Spleen (tissue), 11 donors: ENCODE data around the gene XDH. TPM values are rescaled to one million over a fixed set of nuclear protein-coding genes. Genes with fewer than 3 reads are reported as not detected.

Experiments
- DNase-seq: peaks from one replicate; pipeline ENCODE4 v3.0.0-alpha.2; 2020
- H3K27ac ChIP-seq, 8 donors: fragments of 200-600 bp; sonication (generic) in 7 of 8; 1 replicate in 4 of 8; 2 replicates in 4 of 8; pipeline versions ENCODE4 v1.5.0 to v1.8.0; 2016 to 2021; ENCODE audit warnings: inconsistent platforms in 4 of 8, mild to moderate bottlenecking in 4 of 8, moderate library complexity in 1 of 8
- H3K27me3 ChIP-seq, 7 donors: fragments of 200-600 bp; sonication (generic) in 6 of 7; replicated peaks in 1 of 7; 1 replicate in 4 of 7; 2 replicates in 3 of 7; pipeline versions ENCODE4 v1.5.0 to v1.8.0; 2016 to 2021; ENCODE audit warnings: inconsistent platforms in 3 of 7, mild to moderate bottlenecking in 1 of 7
- H3K36me3 ChIP-seq, 6 donors: fragments of 200-600 bp; sonication (generic) in 5 of 6; 1 replicate in 4 of 6; 2 replicates in 2 of 6; pipeline versions ENCODE4 v1.5.0 to v1.8.0; 2016 to 2021; ENCODE audit warnings: inconsistent platforms in 2 of 6
- H3K4me1 ChIP-seq, 6 donors: fragments of 200-600 bp; sonication (generic) in 5 of 6; 1 replicate in 3 of 6; 2 replicates in 3 of 6; pipeline versions ENCODE4 v1.5.0 to v1.8.0; 2016 to 2021; ENCODE audit warnings: inconsistent platforms in 3 of 6
- H3K4me3 ChIP-seq, 8 donors: fragments of 200-600 bp; sonication (generic) in 7 of 8; 1 replicate in 4 of 8; 2 replicates in 4 of 8; pipeline versions ENCODE4 v1.5.0 to v1.8.0; 2016 to 2021; ENCODE audit warnings: inconsistent platforms in 4 of 8, mild to moderate bottlenecking in 4 of 8, moderate library complexity in 2 of 8
- H3K9me3 ChIP-seq, 8 donors: fragments of 200-600 bp; sonication (generic) in 7 of 8; 1 replicate in 4 of 8; 2 replicates in 4 of 8; pipeline versions ENCODE4 v1.5.0 to v1.8.0; 2016 to 2021; ENCODE audit warnings: inconsistent platforms in 4 of 8
- CTCF ChIP-seq, 11 experiments: fragments of 200-600 bp in 7 of 11; fragments of 450-650 bp in 4 of 11; sonication (generic) in 4 of 11; IDR thresholded peaks in 8 of 11; conservative IDR thresholded peaks in 3 of 11; 1 replicate in 7 of 11; 2 replicates in 4 of 11; pipeline versions ENCODE4 v1.4.0 to v1.8.0; 2016 to 2021; ENCODE audit warnings: antibody characterized with exemption in 11 of 11, inconsistent platforms in 4 of 11, mild to moderate bottlenecking in 1 of 11
- POLR2A ChIP-seq, 3 donors: fragments of 450-650 bp; IDR thresholded peaks; one replicate each; pipeline ENCODE4 v1.5.1; 2017; ENCODE audit warnings: antibody characterized with exemption in 3 of 3, mild to moderate bottlenecking in 1 of 3
- POLR2AphosphoS5 ChIP-seq, 3 donors: sonication (generic); formaldehyde crosslinking; IDR thresholded peaks; one replicate each; pipeline ENCODE4 v1.5.1; 2017; ENCODE audit warnings: antibody characterized with exemption in 3 of 3
- WGBS, 5 donors: extraction: QIAGEN DNeasy Blood & Tissue Kit in 3 of 5; methylation state at CpG; one replicate each; pipeline versions ENCODE4 v1.1.5 to v1.1.7; 2013 to 2018; 5-methylcytosine and 5-hydroxymethylcytosine counted together
- intact Hi-C: fragments of 100-400 bp; cut with DNase I; formaldehyde crosslinking; loops from one replicate; pipeline ENCODE4 v1.15.0; 2023; ENCODE audit warnings: low total_unique reads
- polyA plus RNA-seq, 3 donors: library from polyadenylated mRNA; stranded (reverse); fragments of 200-250 nt; gene quantifications; one replicate each; pipeline ENCODE4 v1.2.1, GENCODE V29; 2013
- total RNA-seq, 7 donors: library from RNA; depleted of rRNA in 3 of 7; stranded (reverse); fragments of >200 nt in 3 of 7; fragmentation: NEBNext Ultra II Directional in 4 of 7; extraction: Animal tissue kit (Norgen Biotek cat#: 25700) in 4 of 7; gene quantifications; one replicate each; pipeline versions ENCODE4 v1.1.0 to v1.2.1, GENCODE V29; 2016 to 2021
- donor health status: healthy with polysubstance abuse.
- donor health status: DM: no; HTN: no; CAD: no; lungs with moderate emphysema.
- donor health status: DM: no; HTN: no; CAD: no.
- donor health status: Bipolar disorder and iron deficiency.
- donor health status: healthy.
- donor health status: DM: no; HTN: no; CAD: no.
- donor health status: DM: yes; HTN: yes; CAD: no.

XDH gene
- total and polyA plus RNA-seq, 10 donors, result 0.02 TPM; not detected in 9

- H3K27me3 ChIP-seq, result peaks cover 0 to 13% (median 0%) of the 10 kb centered on the region in 7 donors
- no peak for DNase-seq
- H3K9me3 ChIP-seq, result no peaks in the 10 kb centered on the region
- no peaks in the 10 kb centered on the region for H3K4me1 ChIP-seq
- TF ChIP-seq POLR2A (IDR thresholded peaks at IDR 0.05) (no peak), POLR2AphosphoS5 (IDR thresholded peaks at IDR 0.05) (no peak), CTCF (IDR thresholded peaks at IDR 0.05 in 8 of 11, conservative IDR thresholded peaks at IDR 0.05 in 3 of 11) (no peak)
- no peaks in the 10 kb centered on the region for H3K36me3 ChIP-seq
- intact Hi-C loops, result no loop called here
- H3K4me3 ChIP-seq, result no peak overlapping the region
- H3K27ac ChIP-seq, result no peak overlapping the region
- 83 to 90% (median 85%) methylated on average over 2 of the region's 2 CpGs for WGBS, 5 donors
Observed at GRCh38 chr2:31398881-31399280, 15.7 kb downstream of the XDH start.

- H3K27ac ChIP-seq, result no peak overlapping the region
- H3K36me3 ChIP-seq, result no peaks in the 10 kb centered on the region
- H3K9me3 ChIP-seq, result no peaks in the 10 kb centered on the region
- no peaks in the 10 kb centered on the region for H3K4me1 ChIP-seq
- H3K27me3 ChIP-seq, result peaks cover 0 to 13% (median 0%) of the 10 kb centered on the region in 7 donors
- no peak for DNase-seq
- intact Hi-C loops, result no loop called here
- H3K4me3 ChIP-seq, result no peak overlapping the region
- WGBS, 5 donors, result 68 to 85% (median 78%) methylated on average over 4 of the region's 4 CpGs
- no peak for TF ChIP-seq POLR2A (IDR thresholded peaks at IDR 0.05)
- no peak for TF ChIP-seq CTCF (IDR thresholded peaks at IDR 0.05 in 8 of 11, conservative IDR thresholded peaks at IDR 0.05 in 3 of 11)
- TF ChIP-seq POLR2AphosphoS5 (IDR thresholded peaks at IDR 0.05), result no peak
Observed at GRCh38 chr2:31397094-31397493, 17.4 kb downstream of the XDH start.

GRCh38 chr2:31390324-31390723 lies 24.2 kb downstream of the XDH start:
- H3K36me3 ChIP-seq, result no peaks in the 10 kb centered on the region
- no peak for DNase-seq
- no peak for TF ChIP-seq CTCF (IDR thresholded peaks at IDR 0.05 in 8 of 11, conservative IDR thresholded peaks at IDR 0.05 in 3 of 11)
- no peak for TF ChIP-seq POLR2A (IDR thresholded peaks at IDR 0.05)
- no peak for TF ChIP-seq POLR2AphosphoS5 (IDR thresholded peaks at IDR 0.05)

GRCh38 chr2:31388736-31389135 lies 25.8 kb downstream of the XDH start:
- H3K4me1 ChIP-seq, result no peaks in the 10 kb centered on the region
- intact Hi-C loops, result no loop called here
- H3K27ac ChIP-seq, result no peak overlapping the region
- no peaks in the 10 kb centered on the region for H3K36me3 ChIP-seq
- peaks cover 0 to 13% (median 0%) of the 10 kb centered on the region in 7 donors for H3K27me3 ChIP-seq
- no peaks in the 10 kb centered on the region for H3K9me3 ChIP-seq
- TF ChIP-seq POLR2AphosphoS5 (IDR thresholded peaks at IDR 0.05) (no peak), CTCF (IDR thresholded peaks at IDR 0.05 in 8 of 11, conservative IDR thresholded peaks at IDR 0.05 in 3 of 11) (no peak), POLR2A (IDR thresholded peaks at IDR 0.05) (no peak)
- WGBS, 5 donors, result 65 to 92% (median 82%) methylated on average over 4 of the region's 4 CpGs
- DNase-seq, result no peak
- H3K4me3 ChIP-seq, result no peak overlapping the region

More at GRCh38 chr2:31390324-31390723, 24.2 kb downstream of the XDH start:
- Histone ChIP-seq H3K4me3 (no peak overlapping the region), H3K27me3 (peaks cover 0 to 13% (median 0%) of the 10 kb centered on the region in 7 donors), H3K4me1 (no peaks in the 10 kb centered on the region), H3K9me3 (no peaks in the 10 kb centered on the region), H3K27ac (no peak overlapping the region)
- intact Hi-C loops, result no loop called here
